ENCODE measurements around the gene ARHGEF10L. TPM values are rescaled to one million over a fixed set of nuclear protein-coding genes. Genes with fewer than 3 reads are reported as not detected.

Gene ARHGEF10L
- total RNA-seq, 1 donor from 2014 or later, result 20.3 TPM

DNA sequence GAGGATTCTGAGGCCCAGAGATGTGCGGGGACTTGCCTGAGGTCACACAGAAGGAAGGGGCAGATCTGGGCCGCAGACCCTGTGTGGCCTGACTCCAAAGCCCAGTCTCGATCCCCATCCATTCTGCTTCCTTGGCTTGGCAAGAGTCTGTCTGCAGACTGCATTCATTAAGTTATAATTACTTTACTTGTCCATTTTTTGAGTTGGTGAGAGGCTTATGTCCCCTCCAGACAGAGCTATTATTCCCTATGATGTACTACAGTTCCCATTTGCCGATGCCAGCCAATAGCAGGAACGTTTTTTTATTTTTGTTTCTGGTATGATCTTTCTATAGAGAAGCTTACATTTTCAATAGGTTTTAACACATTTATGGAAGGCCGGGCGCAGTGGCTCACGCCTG is 101.5 kb downstream of the ARHGEF10L start:
- no peaks in the 10 kb centered on the region for H3K36me3 ChIP-seq
- H3K9ac ChIP-seq, result no peak overlapping the region
- Mint-ChIP-seq H3K36me3 (peaks cover 23% of the 10 kb centered on the region), H3K9me3 (no peaks in the 10 kb centered on the region), H3K27me3 (ENCODE audit: insufficient read depth, low read depth) (peaks cover 6% of the 10 kb centered on the region), H3K27ac (no peak overlapping the region), H3K4me1 (no peaks in the 10 kb centered on the region), H3K4me3 (no peak overlapping the region)
- no peaks in the 10 kb centered on the region for H3K9me3 ChIP-seq (ENCODE audit: low read depth)
- no peak overlapping the region for H3K4me2 ChIP-seq
- no peaks in the 10 kb centered on the region for H3K4me1 ChIP-seq
- no peaks in the 10 kb centered on the region for H3K27me3 ChIP-seq
- H4K20me1 ChIP-seq (ENCODE audit: low read depth), result no peaks in the 10 kb centered on the region
- H2AFZ ChIP-seq (replicated peaks), result no peak overlapping the region
- no peak for DNase-seq (ENCODE audit: low spot score)
- H3K4me3 ChIP-seq, result no peak overlapping the region
- no peak overlapping the region for H3K27ac ChIP-seq
- TF ChIP-seq EZH2 (IDR thresholded peaks at IDR 0.05) (no peak), EZH2phosphoT487 (IDR thresholded peaks at IDR 0.05) (no peak)
- TF ChIP-seq, protein P1, sequence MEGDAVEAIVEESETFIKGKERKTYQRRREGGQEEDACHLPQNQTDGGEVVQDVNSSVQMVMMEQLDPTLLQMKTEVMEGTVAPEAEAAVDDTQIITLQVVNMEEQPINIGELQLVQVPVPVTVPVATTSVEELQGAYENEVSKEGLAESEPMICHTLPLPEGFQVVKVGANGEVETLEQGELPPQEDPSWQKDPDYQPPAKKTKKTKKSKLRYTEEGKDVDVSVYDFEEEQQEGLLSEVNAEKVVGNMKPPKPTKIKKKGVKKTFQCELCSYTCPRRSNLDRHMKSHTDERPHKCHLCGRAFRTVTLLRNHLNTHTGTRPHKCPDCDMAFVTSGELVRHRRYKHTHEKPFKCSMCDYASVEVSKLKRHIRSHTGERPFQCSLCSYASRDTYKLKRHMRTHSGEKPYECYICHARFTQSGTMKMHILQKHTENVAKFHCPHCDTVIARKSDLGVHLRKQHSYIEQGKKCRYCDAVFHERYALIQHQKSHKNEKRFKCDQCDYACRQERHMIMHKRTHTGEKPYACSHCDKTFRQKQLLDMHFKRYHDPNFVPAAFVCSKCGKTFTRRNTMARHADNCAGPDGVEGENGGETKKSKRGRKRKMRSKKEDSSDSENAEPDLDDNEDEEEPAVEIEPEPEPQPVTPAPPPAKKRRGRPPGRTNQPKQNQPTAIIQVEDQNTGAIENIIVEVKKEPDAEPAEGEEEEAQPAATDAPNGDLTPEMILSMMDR (IDR thresholded peaks at IDR 0.05), result no peak
- no peaks in the 10 kb centered on the region for H3K79me2 ChIP-seq (ENCODE audit: low read depth)
- no peaks in the 10 kb centered on the region for H3F3A ChIP-seq (ENCODE audit: low read depth)

DNA sequence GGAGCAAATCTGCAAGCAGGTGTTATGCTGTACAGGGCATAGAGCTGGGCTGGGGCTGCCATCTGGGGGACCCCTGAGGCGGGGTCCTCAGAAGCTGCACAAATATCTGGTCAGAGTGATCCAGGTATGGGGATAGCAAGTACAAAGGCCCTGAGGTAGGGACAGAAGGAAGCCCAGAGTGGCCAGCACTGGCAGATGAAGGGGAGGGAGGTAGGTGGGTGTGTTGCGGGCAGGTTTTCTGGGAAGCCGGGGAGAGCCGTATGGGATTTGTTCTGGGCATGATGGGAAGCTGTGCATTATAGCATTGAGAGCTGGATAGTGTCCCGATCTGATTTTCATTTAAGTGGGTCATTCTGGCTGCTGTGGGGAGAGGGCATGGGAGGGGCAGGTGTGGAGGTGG is 102.7 kb downstream of the ARHGEF10L start:
- H3K4me1 ChIP-seq, result no peaks in the 10 kb centered on the region
- H3K4me3 Mint-ChIP-seq, result no peak overlapping the region
- H3K36me3 Mint-ChIP-seq, result peaks cover 17% of the 10 kb centered on the region
- H3K9ac ChIP-seq, result no peak overlapping the region
- no peaks in the 10 kb centered on the region for H4K20me1 ChIP-seq (ENCODE audit: low read depth)
- H2AFZ ChIP-seq (replicated peaks), result no peak overlapping the region
- DNase-seq (ENCODE audit: low spot score), result no peak
- no peak overlapping the region for H3K27ac Mint-ChIP-seq
- no peaks in the 10 kb centered on the region for H3K9me3 ChIP-seq (ENCODE audit: low read depth)
- no peak overlapping the region for H3K4me3 ChIP-seq
- no peak for TF ChIP-seq EZH2phosphoT487 (IDR thresholded peaks at IDR 0.05)
- no peak for TF ChIP-seq EZH2 (IDR thresholded peaks at IDR 0.05)
- TF ChIP-seq, protein P1 (IDR thresholded peaks at IDR 0.05), result no peak
- no peaks in the 10 kb centered on the region for H3K36me3 ChIP-seq
- peaks cover 10% of the 10 kb centered on the region for H3K27me3 Mint-ChIP-seq (ENCODE audit: insufficient read depth, low read depth)
- H3K4me2 ChIP-seq, result no peak overlapping the region
- H3K79me2 ChIP-seq (ENCODE audit: low read depth), result no peaks in the 10 kb centered on the region
- no peak overlapping the region for H3K27ac ChIP-seq
- no peaks in the 10 kb centered on the region for H3K9me3 Mint-ChIP-seq
- no peaks in the 10 kb centered on the region for H3K4me1 Mint-ChIP-seq
- no peaks in the 10 kb centered on the region for H3K27me3 ChIP-seq
- no peaks in the 10 kb centered on the region for H3F3A ChIP-seq (ENCODE audit: low read depth)

DNA sequence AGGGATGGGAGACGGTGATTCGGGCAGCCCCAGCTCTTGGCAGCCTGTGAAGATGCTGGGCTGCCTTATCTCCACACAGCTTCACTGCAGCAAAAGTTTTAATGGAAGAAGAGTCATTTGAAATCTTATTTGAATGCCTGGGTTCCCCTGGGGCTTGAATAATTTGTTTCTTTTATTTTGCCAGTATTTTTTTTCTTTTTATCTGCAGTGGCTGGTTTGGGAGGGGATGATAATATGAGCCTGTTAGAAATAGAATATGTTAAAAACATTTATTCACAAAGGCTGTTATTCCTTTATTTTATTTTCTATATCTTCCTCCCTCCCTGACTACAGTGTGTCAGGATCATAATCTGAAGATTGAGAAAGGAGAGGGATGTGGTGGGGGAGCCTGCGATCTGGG is 103.4 kb downstream of the ARHGEF10L start:
- Mint-ChIP-seq H3K27me3 (ENCODE audit: insufficient read depth, low read depth) (peaks cover 7% of the 10 kb centered on the region), H3K36me3 (peaks cover 14% of the 10 kb centered on the region), H3K27ac (no peak overlapping the region), H3K9me3 (no peaks in the 10 kb centered on the region), H3K4me1 (no peaks in the 10 kb centered on the region), H3K4me3 (no peak overlapping the region)
- Histone ChIP-seq H3K4me2 (no peak overlapping the region), H3F3A (ENCODE audit: low read depth) (no peaks in the 10 kb centered on the region), H2AFZ (replicated peaks) (no peak overlapping the region), H3K9ac (no peak overlapping the region), H3K9me3 (ENCODE audit: low read depth) (no peaks in the 10 kb centered on the region), H3K4me3 (no peak overlapping the region), H3K27ac (no peak overlapping the region), H3K27me3 (no peaks in the 10 kb centered on the region), H3K79me2 (ENCODE audit: low read depth) (no peaks in the 10 kb centered on the region), H3K4me1 (no peaks in the 10 kb centered on the region), H3K36me3 (no peaks in the 10 kb centered on the region), H4K20me1 (ENCODE audit: low read depth) (no peaks in the 10 kb centered on the region)
- no peak for DNase-seq (ENCODE audit: low spot score)
- TF ChIP-seq EZH2 (IDR thresholded peaks at IDR 0.05) (no peak), EZH2phosphoT487 (IDR thresholded peaks at IDR 0.05) (no peak)
- TF ChIP-seq, protein P1 (IDR thresholded peaks at IDR 0.05), result no peak

All from neural progenitor cell (in vitro differentiated cells).